ENCODE results near the gene KCNQ2. TPM values are rescaled to one million over a fixed set of nuclear protein-coding genes. Genes with fewer than 3 reads are reported as not detected.

KCNQ2 gene
- total and polyA plus RNA-seq, 4 donors: not detected

DNA sequence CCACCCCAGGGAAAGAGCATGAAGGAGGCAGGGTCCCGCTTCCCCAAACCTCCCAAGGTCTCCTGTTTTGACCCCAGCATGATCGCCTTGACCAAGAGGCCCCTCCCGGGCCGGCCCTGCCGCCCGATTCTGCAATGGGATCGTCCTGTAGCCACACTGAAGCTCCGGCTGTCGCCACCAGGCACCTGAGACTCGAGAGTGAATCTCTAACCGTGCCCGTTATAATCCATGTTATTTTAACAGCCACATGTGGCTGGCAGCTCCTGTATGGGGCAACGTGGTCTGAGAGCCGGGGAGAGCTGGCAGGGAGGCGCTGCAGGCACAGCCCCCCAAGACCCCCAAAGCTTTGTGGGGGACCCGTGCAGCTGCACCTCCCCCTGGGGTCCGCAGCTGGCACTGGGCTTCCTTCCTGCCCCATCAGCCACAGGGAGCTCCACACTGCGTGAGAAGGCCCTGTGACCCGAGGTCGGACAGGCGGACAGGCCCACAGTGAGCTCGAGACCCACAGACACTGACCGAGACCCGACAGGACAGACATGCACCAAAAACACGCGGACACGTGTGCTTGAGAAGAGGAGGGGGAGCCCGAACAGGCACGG lies 51.3 kb downstream of the KCNQ2 start:
- Histone ChIP-seq H3K36me3 (ENCODE audit: control insufficient read depth in 4 of 4, insufficient read depth in 3 of 4, low read depth in 1 of 4, low read length in 3 of 4) (no peaks in the 10 kb centered on the region), H3K9ac (ENCODE audit: low read depth in 1 of 2, low read length in 2 of 2) (no peak overlapping the region), H3K4me3 (ENCODE audit: low read depth in 1 of 3, low read length in 3 of 3) (no peak overlapping the region), H3K9me3 (ENCODE audit: control insufficient read depth in 4 of 4, low read length in 3 of 4) (no peaks in the 10 kb centered on the region), H3K4me1 (ENCODE audit: control insufficient read depth in 4 of 4, insufficient read depth in 4 of 4, low read length in 3 of 4) (no peaks in the 10 kb centered on the region), H3K27ac (ENCODE audit: low read depth in 1 of 2, low read length in 2 of 2) (no peak overlapping the region), H3K27me3 (ENCODE audit: control insufficient read depth in 4 of 4, insufficient read depth in 4 of 4, low read length in 3 of 4) (peaks cover 0 to 7% (median 0%) of the 10 kb centered on the region in 4 donors)
- TF ChIP-seq, protein P1, sequence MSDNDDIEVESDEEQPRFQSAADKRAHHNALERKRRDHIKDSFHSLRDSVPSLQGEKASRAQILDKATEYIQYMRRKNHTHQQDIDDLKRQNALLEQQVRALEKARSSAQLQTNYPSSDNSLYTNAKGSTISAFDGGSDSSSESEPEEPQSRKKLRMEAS (IDR thresholded peaks at IDR 0.05): no peak
- TF ChIP-seq TAF1 (conservative IDR thresholded peaks at IDR 0.05) (no peak), GABPA (IDR thresholded peaks at IDR 0.05 in 1 of 2, conservative IDR thresholded peaks at IDR 0.05 in 1 of 2) (no peak), REST (IDR thresholded peaks at IDR 0.05) (no peak), YY1 (IDR thresholded peaks at IDR 0.05) (no peak), HNF4G (IDR thresholded peaks at IDR 0.05) (no peak), SP1 (IDR thresholded peaks at IDR 0.05) (no peak), ATF3 (IDR thresholded peaks at IDR 0.05) (no peak), NR2F2 (IDR thresholded peaks at IDR 0.05) (no peak), HNF4A (conservative IDR thresholded peaks at IDR 0.05) (no peak)
- TF ChIP-seq, protein P2, sequence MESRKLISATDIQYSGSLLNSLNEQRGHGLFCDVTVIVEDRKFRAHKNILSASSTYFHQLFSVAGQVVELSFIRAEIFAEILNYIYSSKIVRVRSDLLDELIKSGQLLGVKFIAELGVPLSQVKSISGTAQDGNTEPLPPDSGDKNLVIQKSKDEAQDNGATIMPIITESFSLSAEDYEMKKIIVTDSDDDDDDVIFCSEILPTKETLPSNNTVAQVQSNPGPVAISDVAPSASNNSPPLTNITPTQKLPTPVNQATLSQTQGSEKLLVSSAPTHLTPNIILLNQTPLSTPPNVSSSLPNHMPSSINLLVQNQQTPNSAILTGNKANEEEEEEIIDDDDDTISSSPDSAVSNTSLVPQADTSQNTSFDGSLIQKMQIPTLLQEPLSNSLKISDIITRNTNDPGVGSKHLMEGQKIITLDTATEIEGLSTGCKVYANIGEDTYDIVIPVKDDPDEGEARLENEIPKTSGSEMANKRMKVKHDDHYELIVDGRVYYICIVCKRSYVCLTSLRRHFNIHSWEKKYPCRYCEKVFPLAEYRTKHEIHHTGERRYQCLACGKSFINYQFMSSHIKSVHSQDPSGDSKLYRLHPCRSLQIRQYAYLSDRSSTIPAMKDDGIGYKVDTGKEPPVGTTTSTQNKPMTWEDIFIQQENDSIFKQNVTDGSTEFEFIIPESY (IDR thresholded peaks at IDR 0.05): no peak
- TF ChIP-seq, protein P3, sequence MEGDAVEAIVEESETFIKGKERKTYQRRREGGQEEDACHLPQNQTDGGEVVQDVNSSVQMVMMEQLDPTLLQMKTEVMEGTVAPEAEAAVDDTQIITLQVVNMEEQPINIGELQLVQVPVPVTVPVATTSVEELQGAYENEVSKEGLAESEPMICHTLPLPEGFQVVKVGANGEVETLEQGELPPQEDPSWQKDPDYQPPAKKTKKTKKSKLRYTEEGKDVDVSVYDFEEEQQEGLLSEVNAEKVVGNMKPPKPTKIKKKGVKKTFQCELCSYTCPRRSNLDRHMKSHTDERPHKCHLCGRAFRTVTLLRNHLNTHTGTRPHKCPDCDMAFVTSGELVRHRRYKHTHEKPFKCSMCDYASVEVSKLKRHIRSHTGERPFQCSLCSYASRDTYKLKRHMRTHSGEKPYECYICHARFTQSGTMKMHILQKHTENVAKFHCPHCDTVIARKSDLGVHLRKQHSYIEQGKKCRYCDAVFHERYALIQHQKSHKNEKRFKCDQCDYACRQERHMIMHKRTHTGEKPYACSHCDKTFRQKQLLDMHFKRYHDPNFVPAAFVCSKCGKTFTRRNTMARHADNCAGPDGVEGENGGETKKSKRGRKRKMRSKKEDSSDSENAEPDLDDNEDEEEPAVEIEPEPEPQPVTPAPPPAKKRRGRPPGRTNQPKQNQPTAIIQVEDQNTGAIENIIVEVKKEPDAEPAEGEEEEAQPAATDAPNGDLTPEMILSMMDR (IDR thresholded peaks at IDR 0.05; ENCODE audit: low read depth, low read length, missing input control): no peak
- WGBS: 75% methylated on average over 29 of the region's 29 CpGs
- DNase-seq (ENCODE audit: low spot score): no peak

DNA sequence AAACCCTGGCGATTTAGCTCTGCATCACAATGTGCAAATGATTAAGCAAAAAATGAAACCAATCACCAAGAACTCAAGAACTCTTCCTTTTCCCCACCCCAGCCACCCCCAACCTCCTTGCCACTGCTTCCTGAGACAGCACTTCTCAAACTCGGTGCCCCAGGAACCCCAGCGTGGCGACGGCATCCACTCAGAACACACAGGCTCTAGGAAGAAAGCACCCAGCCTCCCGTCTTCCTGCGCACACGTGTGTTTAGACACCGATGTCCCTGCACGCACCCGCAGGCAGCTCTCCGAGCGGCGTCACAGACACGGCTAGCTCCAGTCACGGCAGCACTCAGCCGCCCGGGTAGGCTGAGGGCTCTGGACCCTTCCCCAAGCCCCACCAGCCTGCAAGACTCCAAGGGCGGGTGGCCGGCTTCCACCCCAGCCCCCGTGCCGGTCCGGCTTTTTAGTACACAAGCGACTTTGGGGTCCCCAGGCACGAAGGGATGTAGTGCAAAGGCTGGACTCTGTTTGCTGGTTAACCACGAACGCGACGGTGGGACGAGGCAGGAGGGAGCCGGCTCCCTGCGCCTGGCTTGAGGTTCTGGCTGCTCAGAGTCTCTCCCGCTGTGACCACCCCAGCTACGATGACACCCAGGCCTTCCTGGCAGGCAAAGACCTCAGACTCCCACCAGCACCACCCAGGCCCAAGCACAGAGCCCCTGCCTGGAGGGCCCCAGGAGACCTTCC lies 51.9 kb downstream of the KCNQ2 start:
- Histone ChIP-seq H3K4me1 (ENCODE audit: control insufficient read depth in 4 of 4, insufficient read depth in 4 of 4, low read length in 3 of 4) (no peaks in the 10 kb centered on the region), H3K27ac (ENCODE audit: low read depth in 1 of 2, low read length in 2 of 2) (no peak overlapping the region), H3K9ac (ENCODE audit: low read depth in 1 of 2, low read length in 2 of 2) (no peak overlapping the region), H3K27me3 (ENCODE audit: control insufficient read depth in 4 of 4, insufficient read depth in 4 of 4, low read length in 3 of 4) (peaks cover 0 to 7% (median 0%) of the 10 kb centered on the region in 4 donors), H3K4me3 (ENCODE audit: low read depth in 1 of 3, low read length in 3 of 3) (no peak overlapping the region), H3K9me3 (ENCODE audit: control insufficient read depth in 4 of 4, low read length in 3 of 4) (no peaks in the 10 kb centered on the region), H3K36me3 (ENCODE audit: control insufficient read depth in 4 of 4, insufficient read depth in 3 of 4, low read depth in 1 of 4, low read length in 3 of 4) (no peaks in the 10 kb centered on the region)
- WGBS: 77% methylated on average over 34 of the region's 34 CpGs
- TF ChIP-seq NR2F2 (IDR thresholded peaks at IDR 0.05) (no peak), HNF4A (conservative IDR thresholded peaks at IDR 0.05) (no peak), RXRA (IDR thresholded peaks at IDR 0.05) (no peak), TAF1 (conservative IDR thresholded peaks at IDR 0.05) (no peak)
- TF ChIP-seq, protein P3 (IDR thresholded peaks at IDR 0.05; ENCODE audit: low read depth, low read length, missing input control): no peak
- DNase-seq (ENCODE audit: low spot score): no peak
